HG02571 (cell line): Measurements from ENCODE around the gene TFEC.
A peak's percentile ranks its signal among the peaks of the same experiment; 100 is the strongest.
"Not testable (repeated sequence)": the region's sequence is repeated elsewhere in the genome, so short reads cannot be mapped to it uniquely, and the experiment has no call there.

Experiments used
- ATAC-seq: cut with Tn5 transposase; IDR thresholded peaks from one replicate; pipeline ENCODE4 v1.9.1; 2021; ENCODE audit warnings: mild to moderate bottlenecking, moderate library complexity; ENCODE audit not compliant: unreplicated experiment

Gene TFEC

GRCh38 chr7:116030651-116031276 is at the start of gene TFEC:
Gene TFEC (minus strand): TSS chr7:116030763. CDS start chr7:115984441, 46,322 bp downstream.
- no peak for ATAC-seq

DNA sequence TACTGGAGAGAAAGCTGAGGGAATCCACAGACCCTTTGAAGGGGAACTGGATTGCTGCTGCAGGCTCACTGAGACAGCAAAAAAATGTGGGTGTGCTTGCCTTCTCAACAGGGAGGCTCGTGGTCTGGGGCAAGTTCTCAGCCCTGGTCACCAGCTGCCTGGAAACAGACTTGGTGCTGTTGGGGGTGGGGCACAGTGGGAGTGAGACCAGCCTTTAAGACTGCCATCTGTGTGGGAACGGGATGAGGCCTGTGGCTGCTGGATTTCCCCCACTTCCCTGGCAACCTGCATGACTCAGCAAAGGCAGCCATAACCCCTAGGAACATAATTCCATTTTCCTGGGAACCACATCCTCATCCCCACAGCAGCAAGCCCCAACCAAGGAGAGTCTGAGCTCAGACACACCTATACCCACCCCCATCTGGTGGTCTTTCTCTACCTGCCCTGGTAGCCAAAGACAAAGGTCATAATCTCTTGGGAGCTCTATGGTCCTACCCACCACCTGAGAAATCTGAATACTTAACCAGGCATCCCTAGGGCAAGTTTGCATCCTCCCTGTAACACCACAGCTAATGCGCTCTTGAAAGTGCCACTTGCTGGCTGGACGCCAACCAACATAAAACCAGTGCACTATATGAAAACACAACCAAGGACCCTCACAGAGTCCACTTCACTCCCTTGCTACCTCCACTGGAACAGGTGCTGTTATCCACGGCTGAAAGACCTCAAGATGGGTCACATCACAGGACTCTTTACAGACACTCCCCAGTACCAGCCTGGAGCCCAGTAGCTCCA is 45.0 kb upstream of the TFEC start:
- ATAC-seq = no peak

DNA sequence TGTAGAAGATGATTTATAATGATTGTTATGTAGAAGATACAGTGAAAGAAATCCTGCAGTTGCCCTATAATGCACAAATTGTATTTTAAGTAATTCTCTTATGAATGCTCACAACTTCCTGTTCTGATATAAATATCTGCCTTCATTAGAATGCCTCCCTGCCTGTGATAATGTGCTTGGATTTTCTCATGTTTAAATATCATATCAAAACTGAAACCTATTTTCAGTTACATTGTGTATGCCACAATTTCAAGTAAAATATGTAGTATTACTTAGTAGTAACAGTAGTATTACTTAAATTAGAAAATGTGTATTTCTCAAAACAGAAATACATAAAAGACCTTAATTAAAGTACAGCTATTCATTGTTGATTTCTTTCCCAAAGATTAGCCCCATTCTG is 41.1 kb upstream of the TFEC start:
- no peak for ATAC-seq

- ATAC-seq = no peak
Observed at GRCh38 chr7:116064179-116064578, 33.6 kb upstream of the TFEC start.

GRCh38 chr7:116062666-116063065 is 32.1 kb upstream of the TFEC start:
- ATAC-seq = no peak

- ATAC-seq = no peak
Observed at GRCh38 chr7:116052006-116052405, 21.4 kb upstream of the TFEC start.

DNA sequence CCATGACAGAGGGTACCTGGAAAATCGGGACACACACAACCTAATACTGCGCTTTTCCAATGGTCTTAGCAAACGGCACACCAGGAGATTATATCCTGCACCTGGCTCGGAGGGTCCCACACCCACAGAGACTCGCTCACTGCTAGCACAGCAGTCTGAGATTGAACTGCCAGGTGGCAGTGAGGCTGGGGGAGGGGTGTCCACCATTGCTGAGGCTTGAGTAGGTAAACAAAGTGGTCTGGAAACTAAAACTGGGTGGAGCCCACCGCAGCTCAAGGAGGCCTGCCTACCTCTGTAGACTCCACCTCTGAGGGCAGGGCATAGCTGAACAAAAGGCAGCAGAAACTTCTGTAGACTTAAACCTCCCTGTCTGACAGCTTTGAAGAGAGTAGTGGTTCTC is 16.7 kb upstream of the TFEC start:
- not testable (repeated sequence) for ATAC-seq

DNA sequence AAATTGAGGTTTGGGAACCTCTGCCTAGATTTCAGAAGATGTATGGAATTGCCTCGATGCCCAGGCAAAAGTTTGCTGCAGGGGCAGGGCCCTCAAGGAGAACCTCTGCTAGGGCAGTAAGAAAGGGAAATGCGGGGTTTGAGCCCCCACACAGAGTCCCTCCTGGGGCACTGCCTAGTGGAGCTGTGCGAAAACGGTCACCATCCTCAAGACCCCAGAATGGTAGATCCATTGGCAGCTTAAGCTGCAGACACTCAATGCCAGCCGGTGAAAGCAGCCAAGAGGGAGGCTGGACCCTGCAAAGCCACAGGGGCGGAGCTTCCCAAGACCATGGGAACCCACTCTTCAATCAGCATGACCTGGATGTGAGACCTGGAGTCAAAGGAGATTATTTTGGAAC is 15.0 kb upstream of the TFEC start:
- ATAC-seq = no peak

- ATAC-seq = peak; percentile 98
Observed at GRCh38 chr7:116041615-116042014, 11.1 kb upstream of the TFEC start.

GRCh38 chr7:116037401-116037800 is 6.8 kb upstream of the TFEC start:
- no peak for ATAC-seq

DNA sequence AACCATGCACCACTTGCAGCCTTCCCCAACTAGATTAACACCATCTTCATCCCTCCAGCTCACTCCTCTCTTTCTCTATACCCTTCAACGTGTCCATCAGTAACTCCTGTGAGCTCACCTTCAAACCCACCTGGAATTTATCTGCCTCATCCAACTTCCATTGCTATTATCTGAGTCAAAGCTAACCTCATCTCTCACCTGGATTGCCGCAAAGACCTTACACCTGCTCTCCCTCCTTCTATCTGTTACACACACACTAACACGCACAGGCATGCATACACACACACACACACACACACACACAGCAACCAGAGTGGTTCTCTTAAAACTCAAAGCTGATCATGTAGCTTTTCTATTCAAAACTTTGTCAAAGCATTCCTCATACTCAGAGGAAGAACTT is 3.8 kb upstream of the TFEC start:
- ATAC-seq = no peak

- no peak for ATAC-seq
Observed at GRCh38 chr7:116032886-116033285, 2.3 kb upstream of the TFEC start.

DNA sequence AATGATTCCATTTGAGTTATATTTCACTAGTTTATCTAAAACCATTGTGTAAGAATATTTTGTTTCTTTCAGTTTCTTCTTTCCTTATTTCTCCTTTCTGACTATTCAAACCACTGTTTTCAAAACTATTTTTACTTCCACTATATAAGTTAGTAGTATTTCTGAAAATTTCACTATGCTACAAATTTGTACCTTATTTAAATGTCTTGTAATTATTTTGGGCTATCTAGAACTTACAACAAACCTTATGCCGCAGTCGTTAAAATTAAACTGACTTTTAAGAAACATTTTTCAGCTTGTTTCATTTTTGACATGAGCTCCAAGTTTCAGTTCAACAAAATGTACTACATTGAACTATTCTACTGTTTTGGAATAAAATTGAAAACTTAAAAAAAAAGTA is 1.8 kb downstream of the TFEC start:
- ATAC-seq = peak; percentile 83

GRCh38 chr7:116027786-116028185 is 2.8 kb downstream of the TFEC start:
- ATAC-seq = no peak

DNA sequence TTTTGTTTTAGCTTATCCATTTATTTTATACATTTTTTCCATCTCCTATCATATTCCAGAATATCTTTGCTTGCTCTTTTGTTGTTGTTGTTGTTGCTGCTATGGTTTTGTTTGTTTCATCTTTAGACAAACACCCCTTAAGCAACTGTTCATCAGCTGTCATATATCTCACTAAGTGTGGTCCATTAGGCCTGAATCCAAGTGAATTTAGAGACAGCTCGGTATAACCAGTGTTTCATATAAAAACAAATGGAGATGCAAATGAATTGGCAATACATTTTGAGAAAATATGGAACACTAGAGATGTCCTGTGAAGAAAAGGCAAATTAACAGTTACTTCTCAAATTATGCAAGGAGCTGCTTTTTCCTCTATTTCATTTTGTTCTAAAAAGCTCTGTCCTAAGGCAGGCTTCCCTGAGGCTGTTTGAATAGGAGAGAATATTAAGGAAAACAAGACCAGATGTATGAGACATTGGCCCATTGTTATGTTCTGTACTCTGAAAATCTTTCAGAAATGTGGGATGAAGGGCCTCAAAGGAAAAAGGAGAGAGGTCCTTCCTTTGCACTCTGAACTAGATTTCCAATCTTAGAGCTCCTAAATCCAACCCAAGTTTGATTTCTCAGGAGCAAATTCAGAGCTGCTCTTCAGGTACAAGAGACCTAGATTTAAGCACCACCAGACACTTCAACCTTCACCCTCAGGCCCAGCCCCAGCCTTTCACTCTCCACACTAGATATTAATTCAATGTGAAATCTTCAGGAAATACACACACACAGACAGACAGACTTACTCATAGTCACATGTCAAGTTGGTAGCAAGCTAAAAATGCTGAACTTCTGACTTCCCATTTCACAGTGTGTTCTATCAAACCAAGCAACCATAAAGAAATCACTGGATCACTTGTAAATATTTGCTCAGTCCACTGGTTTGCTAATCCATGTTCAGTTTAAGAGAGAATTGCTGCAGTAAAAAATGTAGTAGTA is 5.4 kb downstream of the TFEC start:
- no peak for ATAC-seq

- no peak for ATAC-seq
Observed at GRCh38 chr7:116021237-116021636, 9.3 kb downstream of the TFEC start.

GRCh38 chr7:116018731-116019130 is 11.8 kb downstream of the TFEC start:
- ATAC-seq = no peak

DNA sequence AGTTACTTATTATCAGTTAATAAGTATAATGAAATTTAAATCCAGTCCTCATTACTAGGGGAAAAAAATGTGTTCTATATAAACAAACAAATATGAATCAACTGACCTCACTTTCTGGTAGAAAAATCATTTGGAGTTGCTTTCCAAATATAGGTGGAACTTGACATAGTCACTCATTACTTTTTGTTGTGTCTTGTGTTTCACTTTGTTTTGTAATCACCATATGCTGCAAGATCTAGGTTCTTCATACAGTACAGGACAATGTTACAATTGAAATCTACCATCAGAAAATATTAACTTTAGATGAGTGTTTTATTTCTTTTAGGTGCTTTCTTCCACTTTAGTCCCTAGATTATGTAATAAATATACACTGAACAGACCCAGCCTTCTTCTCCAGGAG is 16.9 kb downstream of the TFEC start:
- no peak for ATAC-seq

- no peak for ATAC-seq
Observed at GRCh38 chr7:116011584-116011983, 19.0 kb downstream of the TFEC start.

- not testable (repeated sequence) for ATAC-seq
Observed at GRCh38 chr7:116004762-116005161, 25.8 kb downstream of the TFEC start.

- ATAC-seq = no peak
Observed at GRCh38 chr7:115997221-115997620, 33.3 kb downstream of the TFEC start.
